ENCODE measurements around the gene CD151. TPM values are rescaled to one million over a fixed set of nuclear protein-coding genes. Genes with fewer than 3 reads are reported as not detected.

The CD151 gene
- polyA plus RNA-seq, 1 of the 3 experiments (the other 2 are of a cell fraction), result 922 TPM

- Histone ChIP-seq H3K4me1 (ENCODE audit: control insufficient read depth in 1 of 2, insufficient read depth in 2 of 2, low read depth in 1 of 2, low read length in 1 of 2) (peaks cover 32 to 41% of the 10 kb centered on the region in 2 experiments; a peak in 3 of 4 replicates), H2AFZ (ENCODE audit: low read depth) (no peak overlapping the region), H3K4me3 (ENCODE audit: low read depth in 2 of 2, low read length in 1 of 2) (peak overlapping the region in 1 of 2 experiments; percentile 26; a peak in 1 of 4 replicates), H3K9me2 (no peaks in the 10 kb centered on the region), H3K36me3 (replicated peaks in 1 of 2; ENCODE audit: control insufficient read depth in 1 of 2, insufficient read depth in 2 of 2, low read length in 1 of 2) (no peaks in the 10 kb centered on the region), H3K27me3 (ENCODE audit: insufficient read depth) (no peaks in the 10 kb centered on the region), H3F3A (replicated peaks; ENCODE audit: insufficient read depth) (peaks cover 20% of the 10 kb centered on the region), H3K9me3 (no peaks in the 10 kb centered on the region), H3K27ac (ENCODE audit: low read depth in 2 of 2, low read length in 1 of 2) (no peak overlapping the region), H3K79me2 (ENCODE audit: insufficient read depth) (peaks cover 59% of the 10 kb centered on the region), H3K4me2 (peak overlapping the region; percentile 86), H4K20me1 (ENCODE audit: insufficient read depth) (peaks cover 47% of the 10 kb centered on the region), H3K9ac (no peak overlapping the region)
- DNase-seq, result peak; percentile 89
- POLR2A ChIA-PET, result interaction anchor here (1.5 kb wide), 1 partner anchor 203 kb away, joined by 3 read pairs; no protein-coding TSS in a partner anchor
- 35% methylated on average over 13 of the region's 14 CpGs for WGBS (ENCODE audit: low lambda C conversion rate)
- TF ChIP-seq JUND (IDR thresholded peaks at IDR 0.05) (no peak), CTCF (IDR thresholded peaks at IDR 0.05) (peak; percentile 73), SMC3 (IDR thresholded peaks at IDR 0.05; ENCODE audit: low read depth, low read length) (peak; percentile 60), RAD21 (IDR thresholded peaks at IDR 0.05; ENCODE audit: low read length) (peak; percentile 79), FOXJ3 (CRISPR knock-in tag; IDR thresholded peaks at IDR 0.05) (no peak), POLR2AphosphoS5 (IDR thresholded peaks at IDR 0.05; ENCODE audit: low read depth, low read length) (no peak), RFX5 (IDR thresholded peaks at IDR 0.05; ENCODE audit: low read length) (no peak)
- CTCF ChIA-PET, result interaction anchor here (0.7 to 7.5 kb wide), 29 partner anchors 9 to 242 kb away, joined by 3 to 70 read pairs (median 5); partner anchors contain the start of gene MUC6
Measured at GRCh38 chr11:848380-848931, 15.7 kb downstream of the CD151 start.

DNA sequence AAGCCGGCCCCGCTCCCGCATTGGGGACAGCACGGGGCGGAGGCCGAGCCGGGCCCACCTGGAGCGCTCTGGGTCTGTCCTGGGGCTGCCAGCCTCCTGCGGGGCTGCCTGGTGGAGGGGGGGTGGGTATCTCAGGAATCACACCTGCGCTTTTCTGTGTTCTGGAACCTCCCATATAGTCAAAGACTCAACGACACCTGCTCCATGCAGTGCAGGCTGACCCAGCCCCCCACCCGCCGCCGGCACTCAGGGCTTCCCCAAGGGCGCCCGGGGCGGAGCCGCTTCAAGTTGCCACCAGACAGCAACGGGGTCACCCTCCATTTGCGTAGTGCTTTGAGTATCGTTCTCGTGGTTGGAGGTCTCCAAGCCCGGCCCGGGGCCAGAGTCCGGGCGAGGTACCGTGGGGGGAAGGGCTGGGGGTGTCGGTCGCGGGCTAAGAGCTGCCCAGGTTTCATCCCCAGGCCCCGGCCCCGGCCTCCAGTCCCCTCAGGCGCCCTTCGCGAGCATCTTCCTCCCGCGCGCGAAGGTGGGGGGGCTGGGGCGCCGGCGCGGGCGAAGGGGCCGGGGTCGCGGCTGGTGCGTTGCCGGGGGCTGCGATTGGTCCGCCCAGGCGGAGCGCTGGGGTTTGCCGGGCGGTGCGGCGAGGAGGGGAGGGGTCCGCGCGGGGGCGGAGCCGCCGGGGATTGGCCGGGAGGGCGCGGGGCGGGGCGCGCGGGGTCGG lies 16.5 kb downstream of the CD151 start:
- TF ChIP-seq SIN3A (IDR thresholded peaks at IDR 0.05; ENCODE audit: borderline replicate concordance, low read depth, low read length), result no peak
- no peak for TF ChIP-seq PBX3 (IDR thresholded peaks at IDR 0.05)
- no peak for TF ChIP-seq REST (IDR thresholded peaks at IDR 0.05; ENCODE audit: low read depth, low read length)
- no peak for TF ChIP-seq MAX (IDR thresholded peaks at IDR 0.05; ENCODE audit: low read depth)
- TF ChIP-seq NRF1 (IDR thresholded peaks at IDR 0.05; ENCODE audit: low read depth, low read length), result no peak
- Histone ChIP-seq H3K36me3 (replicated peaks in 1 of 2; ENCODE audit: control insufficient read depth in 1 of 2, insufficient read depth in 2 of 2, low read length in 1 of 2) (no peaks in the 10 kb centered on the region), H3K27ac (ENCODE audit: low read depth in 2 of 2, low read length in 1 of 2) (no peak overlapping the region; a peak in 1 of 4 replicates), H3K79me2 (ENCODE audit: insufficient read depth) (peaks cover 59% of the 10 kb centered on the region), H3F3A (replicated peaks; ENCODE audit: insufficient read depth) (peaks cover 20% of the 10 kb centered on the region), H3K4me1 (ENCODE audit: control insufficient read depth in 1 of 2, insufficient read depth in 2 of 2, low read depth in 1 of 2, low read length in 1 of 2) (peaks cover 32 to 41% of the 10 kb centered on the region in 2 experiments; a peak in 3 of 4 replicates), H3K4me2 (peak overlapping the region; percentile 86), H3K9ac (no peak overlapping the region), H4K20me1 (ENCODE audit: insufficient read depth) (peaks cover 54% of the 10 kb centered on the region), H3K4me3 (ENCODE audit: low read depth in 2 of 2, low read length in 1 of 2) (peak overlapping the region; percentile 43 to 51), H2AFZ (ENCODE audit: low read depth) (no peak overlapping the region), H3K9me2 (no peaks in the 10 kb centered on the region), H3K27me3 (ENCODE audit: insufficient read depth) (no peaks in the 10 kb centered on the region), H3K9me3 (no peaks in the 10 kb centered on the region)
- WGBS (ENCODE audit: low lambda C conversion rate), result 34% methylated on average over 15 of the region's 71 CpGs
- ChIA-PET POLR2A (no interaction called here), CTCF (interaction anchor here (0.7 to 7.5 kb wide), 22 partner anchors 8 to 241 kb away, joined by 3 to 70 read pairs (median 8); no protein-coding TSS in a partner anchor)
- DNase-seq, result peak; percentile 98

Data from SK-N-SH (cell line).